Measurements from ENCODE around the gene SEC14L2.

SEC14L2 gene

GRCh38 chr22:30469165-30469564, 72.3 kb downstream of the SEC14L2 start:
- no peak overlapping the region for H3K4me3 ChIP-seq (ENCODE audit: low read depth, low read length)
- ChIA-PET POLR2A (no interaction called here), CTCF (interaction anchor here (0.6 to 1.2 kb wide), 2 partner anchors 11 to 16 kb away, joined by 3 read pairs; no protein-coding TSS in a partner anchor)
- no peak for DNase-seq (ENCODE audit: low read depth, low spot score)
- no peak for TF ChIP-seq CTCF (IDR thresholded peaks at IDR 0.05; ENCODE audit: insufficient read depth, low read length, missing control alignments)

- CTCF ChIA-PET = interaction anchor here (5.3 kb wide), 1 partner anchor 15 kb away, joined by 27 read pairs; no protein-coding TSS in a partner anchor
- no peak for DNase-seq (ENCODE audit: low read depth, low spot score)
- POLR2A ChIA-PET = no interaction called here
- TF ChIP-seq CTCF (IDR thresholded peaks at IDR 0.05; ENCODE audit: insufficient read depth, low read length, missing control alignments) = no peak
- no peak overlapping the region for H3K4me3 ChIP-seq (ENCODE audit: low read depth, low read length)
Measured at GRCh38 chr22:30470655-30471054, 73.8 kb downstream of the SEC14L2 start.

GRCh38 chr22:30471616-30472318, 74.9 kb downstream of the SEC14L2 start, which contains the start of gene SEC14L3:
Gene SEC14L3, minus strand, starts transcription at chr22:30472017. Its CDS starts 59 bp downstream, at chr22:30471958.
- no peak within 1 kb of the TSS for H3K4me3 ChIP-seq (ENCODE audit: low read depth, low read length)
- DNase-seq (ENCODE audit: low read depth, low spot score) = no peak
- ChIA-PET POLR2A (no interaction called here), CTCF (interaction anchor here (1.3 to 5.3 kb wide), 2 partner anchors 14 to 19 kb away, joined by 3 to 27 read pairs; no protein-coding TSS in a partner anchor)
- TF ChIP-seq CTCF (IDR thresholded peaks at IDR 0.05; ENCODE audit: insufficient read depth, low read length, missing control alignments) = no peak

DNA sequence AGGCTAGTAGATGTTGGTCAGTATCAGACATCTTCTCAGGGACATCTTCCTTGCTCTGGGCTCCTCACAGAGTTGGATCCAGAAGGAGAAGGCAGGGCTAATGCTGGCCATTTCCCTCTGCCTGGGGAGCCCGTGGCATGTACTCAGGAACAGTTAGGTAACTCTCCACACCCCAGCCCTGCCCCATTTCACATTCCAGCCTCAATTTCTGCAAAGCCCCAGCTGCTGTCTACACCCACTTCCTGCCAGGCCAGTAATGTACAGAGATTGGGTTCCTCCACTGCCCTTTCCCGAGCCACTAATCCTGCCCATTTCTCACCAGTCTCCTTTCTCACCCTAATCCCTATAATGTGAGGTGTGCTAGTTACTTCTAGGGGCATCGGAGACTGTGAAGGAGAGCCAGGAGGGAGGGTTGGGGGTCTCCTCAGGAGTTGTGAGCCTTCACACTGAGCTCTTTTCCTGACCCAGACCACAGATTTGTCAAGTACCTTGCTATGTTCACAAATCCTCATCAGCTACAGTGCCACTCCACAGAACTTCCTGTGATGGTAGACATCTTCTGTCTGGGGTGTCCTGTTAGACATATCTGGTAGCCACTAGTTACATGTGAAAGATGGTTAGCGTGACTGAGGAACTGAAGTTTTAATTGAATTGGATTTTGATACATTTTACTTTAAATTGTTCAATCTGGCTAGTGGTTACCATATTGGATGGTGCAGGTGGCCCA, 76.3 kb downstream of the SEC14L2 start:
- CTCF ChIA-PET = interaction anchor here (1.3 to 5.3 kb wide), 2 partner anchors 12 to 17 kb away, joined by 3 to 27 read pairs; no protein-coding TSS in a partner anchor
- H3K4me3 ChIP-seq (ENCODE audit: low read depth, low read length) = no peak overlapping the region
- POLR2A ChIA-PET = no interaction called here
- no peak for TF ChIP-seq CTCF (IDR thresholded peaks at IDR 0.05; ENCODE audit: insufficient read depth, low read length, missing control alignments)
- no peak for DNase-seq (ENCODE audit: low read depth, low spot score)

DNA sequence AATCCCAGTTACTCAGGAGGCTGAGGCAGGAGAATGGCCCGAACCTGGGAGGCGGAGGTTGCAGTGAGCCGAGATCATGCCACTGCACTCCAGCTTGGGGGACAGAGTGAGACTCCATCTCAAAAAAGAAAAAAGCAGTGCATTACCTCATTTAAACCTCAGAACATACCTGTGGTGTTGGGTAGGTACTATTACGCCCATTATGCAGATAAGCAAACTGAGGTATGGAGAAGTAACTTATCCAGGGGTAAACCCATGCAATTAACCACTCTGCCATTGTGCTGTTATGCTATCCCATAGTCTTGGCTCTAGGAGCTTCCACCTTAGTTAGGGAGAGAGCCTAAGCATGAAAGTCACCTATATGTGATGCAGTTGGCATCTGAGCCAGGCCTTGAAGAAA, 77.3 kb downstream of the SEC14L2 start:
- POLR2A ChIA-PET = no interaction called here
- no peak overlapping the region for H3K4me3 ChIP-seq (ENCODE audit: low read depth, low read length)
- TF ChIP-seq CTCF (IDR thresholded peaks at IDR 0.05; ENCODE audit: insufficient read depth, low read length, missing control alignments) = no peak
- CTCF ChIA-PET = interaction anchor here (1.0 to 5.3 kb wide), 4 partner anchors 9 to 87 kb away, joined by 3 to 27 read pairs (median 8); partner anchors contain the start of gene RNF215
- DNase-seq (ENCODE audit: low read depth, low spot score) = no peak

Measured in AG04449 (cell line).